HCT116 (cell line): ENCODE data around the gene DNHD1.

Experiments
- EZH2 ChIP-seq: fragments of 200-600 bp; sonication (generic); IDR thresholded peaks from 2 replicates; pipeline ENCODE4 v1.6.1; 2017; ENCODE audit warnings: antibody characterized with exemption, mixed run types
- POLR2A ChIP-seq: IDR thresholded peaks from 2 replicates; pipeline ENCODE4 v1.7.0; 2011; ENCODE audit warnings: borderline replicate concordance; ENCODE audit not compliant: insufficient read depth, insufficient read length; ENCODE audit errors: extremely low read depth
- POLR2AphosphoS5 ChIP-seq: IDR thresholded peaks from 2 replicates; pipeline ENCODE4 v1.6.1; 2011; ENCODE audit warnings: mild to moderate bottlenecking, low read depth, low read length, moderate library complexity
- RAD21 ChIP-seq: IDR thresholded peaks from 2 replicates; pipeline ENCODE4 v1.6.1; 2012; ENCODE audit warnings: low read depth, mild to moderate bottlenecking
- SRF ChIP-seq: IDR thresholded peaks from 2 replicates; pipeline ENCODE4 v1.6.1; 2012; ENCODE audit warnings: low read depth
- YY1 ChIP-seq: IDR thresholded peaks from 2 replicates; pipeline ENCODE4 v1.6.1; 2011; ENCODE audit warnings: low read length, low read depth, moderate library complexity, mild to moderate bottlenecking; ENCODE audit not compliant: insufficient replicate concordance; ENCODE audit errors: extremely low read depth

- TF ChIP-seq SRF (no peak), RAD21 (no peak), EZH2 (no peak), POLR2A (no peak), POLR2AphosphoS5 (no peak), YY1 (no peak)
Measured at GRCh38 chr11:6574816-6575715, 78.0 kb downstream of the DNHD1 start.
